DND-41 (cell line): Measurements from ENCODE around the gene CATSPER3.

Experiments
- CTCF ChIP-seq: IDR thresholded peaks from 2 replicates; pipeline ENCODE4 v1.5.1; 2012; ENCODE audit warnings: borderline replicate concordance, low read length, moderate library complexity, mild to moderate bottlenecking; ENCODE audit not compliant: poor library complexity, severe bottlenecking; ENCODE audit errors: extremely low read depth
- EZH2 ChIP-seq: IDR thresholded peaks from 3 replicates; pipeline ENCODE4 v1.6.1; 2012; ENCODE audit warnings: borderline replicate concordance, low read depth, mild to moderate bottlenecking, moderate library complexity, low read length, inconsistent platforms; ENCODE audit not compliant: severe bottlenecking

- TF ChIP-seq CTCF (no peak), EZH2 (no peak)
Observed at GRCh38 chr5:135032695-135032998, 64.9 kb downstream of the CATSPER3 start.
